Progenitor cell of endocrine pancreas (in vitro differentiated cells): ENCODE data around the gene PCBP3. TPM values are rescaled to one million over a fixed set of nuclear protein-coding genes. Genes with fewer than 3 reads are reported as not detected.

Source experiments
- DNase-seq: peaks from one replicate; pipeline ENCODE4 v3.0.0; 2021; ENCODE audit warnings: low spot score; ENCODE audit not compliant: unreplicated experiment
- H3K27ac Mint-ChIP-seq: 2 replicates; pipeline ENCODE4 v1.8.0; 2021; ENCODE audit warnings: mild to moderate bottlenecking, moderate library complexity, mixed read lengths
- H3K27me3 Mint-ChIP-seq: 2 replicates; pipeline ENCODE4 v1.8.0; 2021; ENCODE audit warnings: mixed read lengths
- H3K36me3 Mint-ChIP-seq: 2 replicates; pipeline ENCODE4 v1.8.0; 2022; ENCODE audit warnings: mixed read lengths; ENCODE audit not compliant: insufficient read depth
- H3K4me1 Mint-ChIP-seq: 2 replicates; pipeline ENCODE4 v1.8.0; 2021; ENCODE audit warnings: low read depth, mixed read lengths
- H3K4me3 Mint-ChIP-seq: 2 replicates; pipeline ENCODE4 v1.8.0; 2021; ENCODE audit warnings: low read depth, mild to moderate bottlenecking, moderate library complexity, mixed read lengths
- H3K9me3 Mint-ChIP-seq: 2 replicates; pipeline ENCODE4 v1.8.0; 2021; ENCODE audit warnings: low read depth, mixed read lengths
- CTCF ChIP-seq: fragments of 200-600 bp; sonication (generic); IDR thresholded peaks from one replicate; pipeline ENCODE4 v1.5.0; 2021; ENCODE audit warnings: antibody characterized with exemption, mild to moderate bottlenecking; ENCODE audit not compliant: unreplicated experiment
- total RNA-seq: library from RNA; stranded (reverse); gene quantifications from 2 replicates; pipeline ENCODE4 v1.2.1, GENCODE V29; 2021

PCBP3 gene
- total RNA-seq, 1 donor from 2014 or later: 3.7 TPM

GRCh38 chr21:45635271-45636151 is 8.0 kb upstream of the PCBP3 start:
- Mint-ChIP-seq H3K4me1 (no peaks in the 10 kb centered on the region), H3K27me3 (peaks cover 28% of the 10 kb centered on the region), H3K36me3 (no peaks in the 10 kb centered on the region), H3K9me3 (no peaks in the 10 kb centered on the region), H3K4me3 (no peak overlapping the region), H3K27ac (no peak overlapping the region)
- TF ChIP-seq CTCF: no peak
- no peak for DNase-seq

GRCh38 chr21:45636459-45636858 is 7.1 kb upstream of the PCBP3 start:
- Mint-ChIP-seq H3K4me3 (no peak overlapping the region), H3K27me3 (peaks cover 38% of the 10 kb centered on the region), H3K36me3 (no peaks in the 10 kb centered on the region), H3K4me1 (no peaks in the 10 kb centered on the region), H3K27ac (no peak overlapping the region), H3K9me3 (no peaks in the 10 kb centered on the region)
- no peak for DNase-seq
- TF ChIP-seq CTCF: no peak

GRCh38 chr21:45636951-45637646 is 6.4 kb upstream of the PCBP3 start:
- H3K9me3 Mint-ChIP-seq: no peaks in the 10 kb centered on the region
- no peak for TF ChIP-seq CTCF
- no peak for DNase-seq
- H3K27ac Mint-ChIP-seq: no peak overlapping the region
- peaks cover 40% of the 10 kb centered on the region for H3K27me3 Mint-ChIP-seq
- H3K4me3 Mint-ChIP-seq: no peak overlapping the region
- no peaks in the 10 kb centered on the region for H3K4me1 Mint-ChIP-seq
- H3K36me3 Mint-ChIP-seq: no peaks in the 10 kb centered on the region

GRCh38 chr21:45637883-45638282 is 5.6 kb upstream of the PCBP3 start:
- DNase-seq: no peak
- H3K4me1 Mint-ChIP-seq: no peaks in the 10 kb centered on the region
- H3K36me3 Mint-ChIP-seq: no peaks in the 10 kb centered on the region
- H3K27me3 Mint-ChIP-seq: peaks cover 40% of the 10 kb centered on the region
- H3K9me3 Mint-ChIP-seq: no peaks in the 10 kb centered on the region
- no peak for TF ChIP-seq CTCF
- no peak overlapping the region for H3K27ac Mint-ChIP-seq
- H3K4me3 Mint-ChIP-seq: no peak overlapping the region

GRCh38 chr21:45638707-45639106 is 4.8 kb upstream of the PCBP3 start:
- Mint-ChIP-seq H3K27me3 (peaks cover 40% of the 10 kb centered on the region), H3K4me1 (no peaks in the 10 kb centered on the region), H3K4me3 (no peak overlapping the region), H3K9me3 (no peaks in the 10 kb centered on the region), H3K36me3 (no peaks in the 10 kb centered on the region), H3K27ac (no peak overlapping the region)
- DNase-seq: no peak
- TF ChIP-seq CTCF: no peak
